Peyer's patch (tissue), 4 donors: ENCODE measurements around the gene AHRR. TPM values are rescaled to one million over a fixed set of nuclear protein-coding genes. Genes with fewer than 3 reads are reported as not detected.

Experiments used
- DNase-seq, 3 donors: peaks; one replicate each; pipeline ENCODE4 v3.0.0-alpha.2; 2017 to 2019
- H3K27ac ChIP-seq, 4 donors: fragments of 200-600 bp; sonication (generic); one replicate each; pipeline ENCODE4 v1.5.1; 2016 to 2019
- H3K27me3 ChIP-seq, 2 donors: fragments of 200-600 bp; sonication (generic); one replicate each; pipeline ENCODE4 v1.5.1; 2019
- H3K36me3 ChIP-seq, 3 donors: fragments of 200-600 bp; sonication (generic); one replicate each; pipeline ENCODE4 v1.5.1; 2016 to 2019
- H3K4me1 ChIP-seq, 4 donors: fragments of 200-600 bp; sonication (generic); one replicate each; pipeline ENCODE4 v1.5.1; 2016 to 2019
- H3K4me3 ChIP-seq, 4 donors: fragments of 200-600 bp; sonication (generic); 1 replicate in 3 of 4; 2 replicates in 1 of 4; pipeline ENCODE4 v1.5.1; 2016 to 2019; ENCODE audit warnings: mild to moderate bottlenecking in 1 of 4
- H3K9me3 ChIP-seq, 4 donors: fragments of 200-600 bp; sonication (generic); one replicate each; pipeline ENCODE4 v1.5.1; 2016 to 2019; ENCODE audit warnings: mild to moderate bottlenecking in 1 of 4
- POLR2A ChIP-seq, 2 donors: fragments of 450-650 bp; IDR thresholded peaks; one replicate each; pipeline ENCODE4 v1.5.1; 2017; ENCODE audit warnings: antibody characterized with exemption in 2 of 2, mild to moderate bottlenecking in 2 of 2, moderate library complexity in 2 of 2
- total RNA-seq, 4 donors: library from RNA; depleted of rRNA; stranded (reverse); fragments of >200 nt; gene quantifications; one replicate each; pipeline ENCODE4 v1.1.0, GENCODE V29; 2016
- TF ChIP-seq, protein P1 (sequence below), 6 experiments: fragments of 450-650 bp in 4 of 6; fragments of 200-600 bp in 2 of 6; sonication (generic) in 1 of 6; IDR thresholded peaks; one replicate each; pipeline ENCODE4 v1.5.1; 2017 to 2019; ENCODE audit warnings: antibody characterized with exemption in 6 of 6, mild to moderate bottlenecking in 3 of 6, moderate library complexity in 1 of 6

AHRR gene
- total RNA-seq, 4 donors from 2014 or later = 1.6 to 28.1 (median 2.4) TPM

- DNase-seq = peak in 1 of 3 donors; percentile 42
- peaks cover 0 to 24% (median 3%) of the 10 kb centered on the region in 4 donors for H3K4me1 ChIP-seq
- H3K4me3 ChIP-seq = no peak overlapping the region
- no peaks in the 10 kb centered on the region for H3K36me3 ChIP-seq
- H3K27me3 ChIP-seq = peaks cover 0 to 4% of the 10 kb centered on the region in 2 donors
- no peak overlapping the region for H3K27ac ChIP-seq
- TF ChIP-seq POLR2A (IDR thresholded peaks at IDR 0.05) = no peak
- TF ChIP-seq, protein P1, sequence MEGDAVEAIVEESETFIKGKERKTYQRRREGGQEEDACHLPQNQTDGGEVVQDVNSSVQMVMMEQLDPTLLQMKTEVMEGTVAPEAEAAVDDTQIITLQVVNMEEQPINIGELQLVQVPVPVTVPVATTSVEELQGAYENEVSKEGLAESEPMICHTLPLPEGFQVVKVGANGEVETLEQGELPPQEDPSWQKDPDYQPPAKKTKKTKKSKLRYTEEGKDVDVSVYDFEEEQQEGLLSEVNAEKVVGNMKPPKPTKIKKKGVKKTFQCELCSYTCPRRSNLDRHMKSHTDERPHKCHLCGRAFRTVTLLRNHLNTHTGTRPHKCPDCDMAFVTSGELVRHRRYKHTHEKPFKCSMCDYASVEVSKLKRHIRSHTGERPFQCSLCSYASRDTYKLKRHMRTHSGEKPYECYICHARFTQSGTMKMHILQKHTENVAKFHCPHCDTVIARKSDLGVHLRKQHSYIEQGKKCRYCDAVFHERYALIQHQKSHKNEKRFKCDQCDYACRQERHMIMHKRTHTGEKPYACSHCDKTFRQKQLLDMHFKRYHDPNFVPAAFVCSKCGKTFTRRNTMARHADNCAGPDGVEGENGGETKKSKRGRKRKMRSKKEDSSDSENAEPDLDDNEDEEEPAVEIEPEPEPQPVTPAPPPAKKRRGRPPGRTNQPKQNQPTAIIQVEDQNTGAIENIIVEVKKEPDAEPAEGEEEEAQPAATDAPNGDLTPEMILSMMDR (IDR thresholded peaks at IDR 0.05) = no peak
- no peaks in the 10 kb centered on the region for H3K9me3 ChIP-seq
These were observed 53.3 kb downstream of the AHRR start for GRCh38 chr5:374631-375335.

GRCh38 chr5:375336-375920 lies 53.9 kb downstream of the AHRR start:
- peaks cover 0 to 4% of the 10 kb centered on the region in 2 donors for H3K27me3 ChIP-seq
- no peaks in the 10 kb centered on the region for H3K36me3 ChIP-seq
- no peak for TF ChIP-seq POLR2A (IDR thresholded peaks at IDR 0.05)
- TF ChIP-seq, protein P1 (IDR thresholded peaks at IDR 0.05) = no peak
- peak in 2 of 3 donors; percentile 3 to 33 for DNase-seq
- H3K9me3 ChIP-seq = no peaks in the 10 kb centered on the region
- H3K27ac ChIP-seq = no peak overlapping the region
- peaks cover 0 to 24% (median 3%) of the 10 kb centered on the region in 4 donors for H3K4me1 ChIP-seq
- no peak overlapping the region for H3K4me3 ChIP-seq

DNA sequence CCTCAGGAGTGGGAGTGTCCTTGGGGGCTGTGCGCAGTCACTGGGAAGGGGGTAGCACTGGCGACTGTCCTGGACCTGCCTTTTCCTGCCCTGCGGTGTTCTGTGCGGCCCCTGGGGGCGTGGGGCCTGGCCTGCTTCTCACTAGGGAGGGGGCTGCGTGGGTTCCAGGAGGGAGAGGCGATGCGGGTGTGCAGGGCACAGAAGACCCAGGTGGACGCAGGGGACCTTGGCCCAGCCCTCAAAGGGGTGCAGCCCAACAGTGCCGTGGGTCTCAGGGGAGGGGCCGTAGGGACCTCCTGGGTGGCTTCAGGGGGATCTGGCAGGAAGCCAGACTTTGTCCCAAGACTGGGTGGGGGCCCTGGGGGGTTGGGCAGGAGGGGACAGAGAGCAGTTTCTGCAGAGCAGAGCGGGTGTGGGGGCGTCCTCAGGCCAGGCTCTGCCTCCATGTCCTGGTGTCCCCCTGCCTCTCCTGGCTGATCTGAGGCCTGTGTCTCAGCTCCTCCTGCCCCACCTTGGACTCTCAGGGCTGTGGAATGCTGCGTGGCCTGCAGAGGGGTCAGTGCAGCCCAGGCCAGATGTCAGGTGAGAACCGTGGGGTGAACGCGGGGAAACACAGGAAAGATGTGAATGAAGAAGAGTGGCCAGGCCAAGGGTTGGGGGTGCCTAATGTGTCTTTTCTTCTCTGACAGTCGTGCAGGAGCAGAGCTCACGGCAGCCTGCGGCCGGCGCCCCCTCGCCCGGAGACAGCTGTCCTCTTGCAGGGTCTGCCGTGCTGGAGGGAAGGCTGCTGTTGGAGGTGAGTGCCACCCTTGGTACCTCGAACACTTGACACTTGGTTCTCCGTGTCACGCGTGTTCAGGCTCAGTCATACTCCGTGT lies 54.6 kb downstream of the AHRR start:
- no peak overlapping the region for H3K27ac ChIP-seq
- DNase-seq = peak; percentile 10 to 47 (median 39)
- peaks cover 0 to 24% (median 3%) of the 10 kb centered on the region in 4 donors for H3K4me1 ChIP-seq
- H3K4me3 ChIP-seq = no peak overlapping the region
- no peaks in the 10 kb centered on the region for H3K36me3 ChIP-seq
- TF ChIP-seq POLR2A (IDR thresholded peaks at IDR 0.05) = no peak
- TF ChIP-seq, protein P1 (IDR thresholded peaks at IDR 0.05) = no peak
- H3K27me3 ChIP-seq = peaks cover 0 to 4% of the 10 kb centered on the region in 2 donors
- H3K9me3 ChIP-seq = no peaks in the 10 kb centered on the region

GRCh38 chr5:376799-377325 lies 55.3 kb downstream of the AHRR start:
- Histone ChIP-seq H3K36me3 (no peaks in the 10 kb centered on the region), H3K27me3 (peaks cover 0 to 4% of the 10 kb centered on the region in 2 donors), H3K4me1 (peaks cover 0 to 22% (median 3%) of the 10 kb centered on the region in 4 donors), H3K27ac (no peak overlapping the region), H3K4me3 (no peak overlapping the region), H3K9me3 (no peaks in the 10 kb centered on the region)
- DNase-seq = peak in 1 of 3 donors; percentile 8
- TF ChIP-seq POLR2A (IDR thresholded peaks at IDR 0.05) = no peak
- TF ChIP-seq, protein P1 (IDR thresholded peaks at IDR 0.05) = no peak

- Histone ChIP-seq H3K4me3 (no peak overlapping the region), H3K27me3 (peaks cover 0 to 4% of the 10 kb centered on the region in 2 donors), H3K36me3 (no peaks in the 10 kb centered on the region), H3K9me3 (no peaks in the 10 kb centered on the region), H3K27ac (no peak overlapping the region), H3K4me1 (peaks cover 0 to 16% (median 3%) of the 10 kb centered on the region in 4 donors)
- TF ChIP-seq, protein P1 (IDR thresholded peaks at IDR 0.05) = no peak
- no peak for TF ChIP-seq POLR2A (IDR thresholded peaks at IDR 0.05)
- peak in 1 of 3 donors; percentile 29 for DNase-seq
These were observed 55.9 kb downstream of the AHRR start for GRCh38 chr5:377326-377981.
